Measurements from ENCODE around the gene GDPGP1.
A peak's percentile ranks its signal among the peaks of the same experiment; 100 is the strongest.

The GDPGP1 gene

GRCh38 chr15:90205050-90205848 is 28.8 kb upstream of the GDPGP1 start:
- DNase-seq = no peak

- no peak for DNase-seq
Measured at GRCh38 chr15:90205886-90206285, 28.1 kb upstream of the GDPGP1 start.

- DNase-seq = no peak
Measured at GRCh38 chr15:90207252-90207651, 26.8 kb upstream of the GDPGP1 start.

- DNase-seq = no peak
Measured at GRCh38 chr15:90208356-90208755, 25.7 kb upstream of the GDPGP1 start.

GRCh38 chr15:90209591-90209990 is 24.4 kb upstream of the GDPGP1 start:
- DNase-seq = no peak

- no peak for DNase-seq
Measured at GRCh38 chr15:90210593-90210992, 23.4 kb upstream of the GDPGP1 start.

- no peak for DNase-seq
Measured at GRCh38 chr15:90211009-90211408, 23.0 kb upstream of the GDPGP1 start.

GRCh38 chr15:90211440-90212143 is 22.4 kb upstream of the GDPGP1 start:
- DNase-seq = peak; percentile 74

GRCh38 chr15:90212221-90213098 is 21.5 kb upstream of the GDPGP1 start:
- DNase-seq = no peak

- no peak for DNase-seq
Measured at GRCh38 chr15:90213122-90213817, 20.7 kb upstream of the GDPGP1 start.

- DNase-seq = no peak
Measured at GRCh38 chr15:90213818-90214204, 20.2 kb upstream of the GDPGP1 start.

- DNase-seq = no peak
Measured at GRCh38 chr15:90214553-90215196, 19.3 kb upstream of the GDPGP1 start.

- DNase-seq = no peak
Measured at GRCh38 chr15:90217671-90218394, 16.2 kb upstream of the GDPGP1 start.

- peak; percentile 21 for DNase-seq
Measured at GRCh38 chr15:90219421-90220141, 14.4 kb upstream of the GDPGP1 start.

GRCh38 chr15:90221246-90221900 is 12.6 kb upstream of the GDPGP1 start:
- peak; percentile 77 for DNase-seq

GRCh38 chr15:90222547-90222946 is 11.5 kb upstream of the GDPGP1 start:
- DNase-seq = no peak

- DNase-seq = no peak
Measured at GRCh38 chr15:90223441-90224165, 10.4 kb upstream of the GDPGP1 start.

- no peak for DNase-seq
Measured at GRCh38 chr15:90225047-90225446, 9.0 kb upstream of the GDPGP1 start.

- no peak for DNase-seq
Measured at GRCh38 chr15:90225504-90226234, 8.3 kb upstream of the GDPGP1 start.

Data from fibroblast of skin of right quadriceps (primary cell).